Thoracic aorta (tissue), 2 donors: ENCODE data around the gene ADAMTS6. TPM values are rescaled to one million over a fixed set of nuclear protein-coding genes. Genes with fewer than 3 reads are reported as not detected.

ENCODE experiments used
- ATAC-seq: fragments of 150-250 bp; one replicate; pipeline ENCODE4 v1.8.0; 2017; ENCODE audit warnings: low read depth; ENCODE audit not compliant: insufficient number of reproducible peaks, low FRiP score
- DNase-seq: peaks from one replicate; pipeline ENCODE4 v3.0.0-alpha.2; 2020; ENCODE audit warnings: low spot score
- H3K27ac ChIP-seq, 2 donors: fragments of 200-600 bp; sonication (generic); 1 replicate in 1 of 2; 2 replicates in 1 of 2; pipeline ENCODE4 v1.5.1; 2016; ENCODE audit warnings: mild to moderate bottlenecking in 2 of 2, moderate library complexity in 2 of 2
- H3K27me3 ChIP-seq: fragments of 200-600 bp; sonication (generic); replicated peaks from 2 replicates; pipeline ENCODE4 v1.6.0; 2016; ENCODE audit warnings: mild to moderate bottlenecking; ENCODE audit not compliant: insufficient read depth
- H3K36me3 ChIP-seq: fragments of 200-600 bp; sonication (generic); one replicate; pipeline ENCODE4 v1.5.1; 2016
- H3K4me1 ChIP-seq, 2 donors: fragments of 200-600 bp; sonication (generic); 1 replicate in 1 of 2; 2 replicates in 1 of 2; pipeline versions ENCODE4 v1.5.1 to v1.6.0; 2016; ENCODE audit warnings: low read depth in 2 of 2, mild to moderate bottlenecking in 1 of 2; ENCODE audit not compliant: control insufficient read depth in 1 of 2
- H3K4me3 ChIP-seq: fragments of 200-600 bp; sonication (generic); 2 replicates; pipeline ENCODE4 v1.5.1; 2016; ENCODE audit warnings: mild to moderate bottlenecking
- H3K9me3 ChIP-seq: fragments of 200-600 bp; sonication (generic); 2 replicates; pipeline ENCODE4 v1.5.1; 2016
- total RNA-seq, 2 donors: library from RNA; depleted of rRNA; stranded (reverse); fragments of >200 nt; gene quantifications; one replicate each; pipeline versions ENCODE4 v1.1.0 to v1.2.3, GENCODE V29; 2016
- TF ChIP-seq, protein P1 (sequence below): fragments of 200-600 bp; sonication (generic); IDR thresholded peaks from one replicate; pipeline ENCODE4 v1.5.1; 2019; ENCODE audit warnings: antibody characterized with exemption

Gene ADAMTS6
- total RNA-seq, 2 donors from 2014 or later: 4.9 to 11.8 TPM

DNA sequence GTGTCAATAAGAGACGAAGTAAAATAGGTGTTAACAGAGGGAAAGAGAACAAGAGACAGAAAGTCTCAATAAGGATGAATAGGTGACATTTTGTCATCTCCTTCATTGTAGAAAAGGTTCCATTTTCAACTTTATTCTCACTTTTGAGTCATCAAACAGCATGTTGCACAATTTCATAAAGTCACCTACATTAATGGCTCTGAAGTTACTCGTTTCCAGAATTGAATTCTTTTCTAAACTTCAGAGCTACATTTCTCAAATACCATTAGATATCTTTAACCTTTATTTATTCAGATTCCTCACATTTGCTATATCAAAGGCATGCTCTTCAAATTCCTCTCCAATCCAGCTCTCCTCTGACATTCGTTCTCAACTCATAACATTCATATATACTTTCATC lies 13.1 kb downstream of the ADAMTS6 start:
- ATAC-seq (no peak), DNase-seq (no peak)
- no peak overlapping the region for H3K27ac ChIP-seq
- H3K4me3 ChIP-seq: no peak overlapping the region
- TF ChIP-seq, protein P1, sequence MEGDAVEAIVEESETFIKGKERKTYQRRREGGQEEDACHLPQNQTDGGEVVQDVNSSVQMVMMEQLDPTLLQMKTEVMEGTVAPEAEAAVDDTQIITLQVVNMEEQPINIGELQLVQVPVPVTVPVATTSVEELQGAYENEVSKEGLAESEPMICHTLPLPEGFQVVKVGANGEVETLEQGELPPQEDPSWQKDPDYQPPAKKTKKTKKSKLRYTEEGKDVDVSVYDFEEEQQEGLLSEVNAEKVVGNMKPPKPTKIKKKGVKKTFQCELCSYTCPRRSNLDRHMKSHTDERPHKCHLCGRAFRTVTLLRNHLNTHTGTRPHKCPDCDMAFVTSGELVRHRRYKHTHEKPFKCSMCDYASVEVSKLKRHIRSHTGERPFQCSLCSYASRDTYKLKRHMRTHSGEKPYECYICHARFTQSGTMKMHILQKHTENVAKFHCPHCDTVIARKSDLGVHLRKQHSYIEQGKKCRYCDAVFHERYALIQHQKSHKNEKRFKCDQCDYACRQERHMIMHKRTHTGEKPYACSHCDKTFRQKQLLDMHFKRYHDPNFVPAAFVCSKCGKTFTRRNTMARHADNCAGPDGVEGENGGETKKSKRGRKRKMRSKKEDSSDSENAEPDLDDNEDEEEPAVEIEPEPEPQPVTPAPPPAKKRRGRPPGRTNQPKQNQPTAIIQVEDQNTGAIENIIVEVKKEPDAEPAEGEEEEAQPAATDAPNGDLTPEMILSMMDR: no peak
- no peaks in the 10 kb centered on the region for H3K36me3 ChIP-seq
- no peaks in the 10 kb centered on the region for H3K27me3 ChIP-seq
- H3K9me3 ChIP-seq: no peaks in the 10 kb centered on the region
- no peaks in the 10 kb centered on the region for H3K4me1 ChIP-seq

DNA sequence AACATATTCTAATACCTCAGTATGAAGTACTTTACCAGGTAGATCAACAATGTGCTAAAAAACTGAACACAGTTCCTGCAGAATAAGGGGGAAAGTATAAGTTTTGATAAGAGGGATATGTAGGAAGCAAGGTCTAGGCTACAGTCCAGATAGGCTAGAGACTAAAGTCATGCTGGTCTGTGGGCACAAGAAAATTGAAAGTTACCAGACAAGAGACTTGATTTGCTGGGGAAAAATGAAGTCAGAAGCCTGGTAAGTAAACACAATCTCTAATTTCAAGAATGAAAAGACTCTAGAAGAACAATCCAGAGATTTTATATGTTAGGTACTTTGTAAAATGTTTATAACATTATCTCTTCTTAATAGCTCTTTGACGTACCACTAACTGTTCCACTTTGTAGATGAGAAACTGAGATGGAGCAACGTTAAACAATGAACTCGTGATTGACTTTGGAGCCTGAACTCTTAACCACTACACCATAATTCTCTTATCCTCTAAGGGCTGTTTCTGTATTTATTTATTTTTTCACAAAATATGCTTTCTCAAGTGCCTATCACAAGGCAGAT lies 19.5 kb downstream of the ADAMTS6 start:
- Histone ChIP-seq H3K4me1 (no peaks in the 10 kb centered on the region), H3K9me3 (no peaks in the 10 kb centered on the region), H3K27ac (no peak overlapping the region), H3K36me3 (peaks cover 4% of the 10 kb centered on the region), H3K27me3 (no peaks in the 10 kb centered on the region), H3K4me3 (no peak overlapping the region)
- no peak for DNase-seq
- no peak for ATAC-seq
- TF ChIP-seq, protein P1: no peak

DNA sequence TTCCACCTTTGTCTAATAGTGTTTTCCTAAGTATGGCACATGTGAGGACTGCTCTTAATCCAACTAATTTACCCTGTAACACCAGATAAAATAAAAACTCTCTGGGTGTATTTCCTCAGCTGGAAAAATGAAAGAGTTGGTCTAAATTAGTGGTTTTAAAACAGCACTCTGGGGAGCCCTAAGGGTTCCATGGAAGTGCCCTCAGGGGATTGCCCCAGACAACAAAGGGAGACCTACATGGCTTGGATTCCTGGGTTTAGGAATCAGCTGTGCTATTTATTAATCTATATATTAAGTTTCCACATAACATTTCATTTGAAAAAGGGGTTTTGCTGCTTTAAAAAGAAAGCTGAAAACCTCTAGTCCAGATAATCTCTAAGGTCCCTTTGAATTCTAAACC lies 20.2 kb downstream of the ADAMTS6 start:
- Histone ChIP-seq H3K27ac (no peak overlapping the region), H3K4me3 (no peak overlapping the region), H3K9me3 (no peaks in the 10 kb centered on the region), H3K36me3 (peaks cover 4% of the 10 kb centered on the region), H3K27me3 (no peaks in the 10 kb centered on the region), H3K4me1 (no peaks in the 10 kb centered on the region)
- no peak for ATAC-seq
- TF ChIP-seq, protein P1: no peak
- DNase-seq: no peak

DNA sequence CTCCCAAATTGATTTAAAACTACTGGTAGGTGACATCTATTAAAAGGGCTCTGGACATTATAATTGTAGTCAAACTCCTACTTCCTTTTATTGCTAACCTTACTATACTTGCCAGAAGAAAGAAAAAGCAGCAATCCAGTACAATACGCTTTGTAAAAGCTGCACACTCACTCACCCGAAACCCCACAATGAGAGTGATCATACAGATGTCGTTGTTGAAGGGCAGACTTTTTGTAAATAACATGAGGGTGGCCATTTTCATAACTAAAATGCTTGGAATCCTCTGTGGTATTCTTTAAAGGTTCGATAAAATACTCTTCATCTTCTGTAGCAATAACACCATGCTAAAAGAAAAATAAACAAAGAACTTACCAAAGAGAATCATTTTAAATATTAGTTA lies 21.7 kb downstream of the ADAMTS6 start:
- no peak for ATAC-seq
- no peak overlapping the region for H3K27ac ChIP-seq
- no peaks in the 10 kb centered on the region for H3K4me1 ChIP-seq
- no peaks in the 10 kb centered on the region for H3K27me3 ChIP-seq
- no peaks in the 10 kb centered on the region for H3K9me3 ChIP-seq
- TF ChIP-seq, protein P1: no peak
- no peak for DNase-seq
- no peak overlapping the region for H3K4me3 ChIP-seq
- peaks cover 4% of the 10 kb centered on the region for H3K36me3 ChIP-seq

DNA sequence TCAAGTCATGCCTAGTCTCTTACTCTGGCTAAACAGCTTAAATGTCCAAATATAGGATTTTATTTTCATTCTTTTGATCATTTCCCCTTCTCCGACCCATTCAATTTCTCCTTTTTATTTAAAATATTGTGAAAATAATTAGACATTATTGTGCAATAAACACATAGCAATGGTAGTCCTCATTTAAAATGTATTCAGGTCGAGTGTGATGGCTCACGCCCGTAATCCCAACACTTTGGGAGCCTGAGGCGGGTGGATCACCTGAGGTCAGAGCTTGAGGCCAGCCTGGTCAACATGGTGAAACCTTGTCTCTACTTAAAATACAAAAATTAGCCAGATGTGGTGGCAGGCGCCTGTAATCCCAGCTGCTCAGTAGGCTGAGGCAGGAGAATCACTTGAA lies 26.7 kb downstream of the ADAMTS6 start:
- DNase-seq (no peak), ATAC-seq (no peak)
- H3K9me3 ChIP-seq: no peaks in the 10 kb centered on the region
- H3K36me3 ChIP-seq: peaks cover 4% of the 10 kb centered on the region
- H3K4me1 ChIP-seq: no peaks in the 10 kb centered on the region
- TF ChIP-seq, protein P1: no peak
- no peak overlapping the region for H3K27ac ChIP-seq
- H3K4me3 ChIP-seq: no peak overlapping the region
- no peaks in the 10 kb centered on the region for H3K27me3 ChIP-seq
